Progenitor cell of endocrine pancreas (in vitro differentiated cells): ENCODE results near the gene CD34. TPM values are rescaled to one million over a fixed set of nuclear protein-coding genes. Genes with fewer than 3 reads are reported as not detected.

Source experiments
- DNase-seq: peaks from one replicate; pipeline ENCODE4 v3.0.0; 2021; ENCODE audit warnings: low spot score; ENCODE audit not compliant: unreplicated experiment
- H3K27ac Mint-ChIP-seq: 2 replicates; pipeline ENCODE4 v1.8.0; 2021; ENCODE audit warnings: mild to moderate bottlenecking, moderate library complexity, mixed read lengths
- H3K27me3 Mint-ChIP-seq: 2 replicates; pipeline ENCODE4 v1.8.0; 2021; ENCODE audit warnings: mixed read lengths
- H3K36me3 Mint-ChIP-seq: 2 replicates; pipeline ENCODE4 v1.8.0; 2022; ENCODE audit warnings: mixed read lengths; ENCODE audit not compliant: insufficient read depth
- H3K4me1 Mint-ChIP-seq: 2 replicates; pipeline ENCODE4 v1.8.0; 2021; ENCODE audit warnings: low read depth, mixed read lengths
- H3K4me3 Mint-ChIP-seq: 2 replicates; pipeline ENCODE4 v1.8.0; 2021; ENCODE audit warnings: low read depth, mild to moderate bottlenecking, moderate library complexity, mixed read lengths
- H3K9me3 Mint-ChIP-seq: 2 replicates; pipeline ENCODE4 v1.8.0; 2021; ENCODE audit warnings: low read depth, mixed read lengths
- total RNA-seq: library from RNA; stranded (reverse); gene quantifications from 2 replicates; pipeline ENCODE4 v1.2.1, GENCODE V29; 2021
- TF ChIP-seq, protein P1 (sequence below): fragments of 200-600 bp; sonication (generic); IDR thresholded peaks from one replicate; pipeline ENCODE4 v1.5.0; 2021; ENCODE audit warnings: antibody characterized with exemption, mild to moderate bottlenecking; ENCODE audit not compliant: unreplicated experiment

CD34 gene
- total RNA-seq, 1 donor from 2014 or later: 0.07 TPM

DNA sequence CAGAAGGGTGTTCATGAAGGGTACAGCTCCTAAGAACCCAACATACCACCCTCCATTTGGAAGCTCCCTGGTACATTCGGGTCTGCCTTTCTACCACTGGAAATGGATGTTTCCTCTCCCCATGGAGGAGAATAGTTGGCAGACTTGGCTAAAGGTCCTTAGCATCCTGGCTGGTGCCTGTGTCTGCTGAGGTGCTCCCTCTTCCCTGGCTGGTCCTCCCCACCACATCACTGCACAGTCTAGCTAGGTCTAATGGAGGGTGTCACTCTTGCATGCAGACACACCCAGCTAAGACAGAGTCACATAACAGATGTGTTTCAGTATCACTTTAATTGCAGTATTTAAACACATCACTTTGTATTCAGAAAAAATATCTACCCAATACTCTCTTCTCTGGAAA is 24.7 kb downstream of the CD34 start:
- H3K27me3 Mint-ChIP-seq: peaks cover 30% of the 10 kb centered on the region
- no peak for DNase-seq
- H3K4me3 Mint-ChIP-seq: no peak overlapping the region
- no peaks in the 10 kb centered on the region for H3K9me3 Mint-ChIP-seq
- no peak overlapping the region for H3K27ac Mint-ChIP-seq
- peaks cover 5% of the 10 kb centered on the region for H3K4me1 Mint-ChIP-seq
- H3K36me3 Mint-ChIP-seq: no peaks in the 10 kb centered on the region
- TF ChIP-seq, protein P1, sequence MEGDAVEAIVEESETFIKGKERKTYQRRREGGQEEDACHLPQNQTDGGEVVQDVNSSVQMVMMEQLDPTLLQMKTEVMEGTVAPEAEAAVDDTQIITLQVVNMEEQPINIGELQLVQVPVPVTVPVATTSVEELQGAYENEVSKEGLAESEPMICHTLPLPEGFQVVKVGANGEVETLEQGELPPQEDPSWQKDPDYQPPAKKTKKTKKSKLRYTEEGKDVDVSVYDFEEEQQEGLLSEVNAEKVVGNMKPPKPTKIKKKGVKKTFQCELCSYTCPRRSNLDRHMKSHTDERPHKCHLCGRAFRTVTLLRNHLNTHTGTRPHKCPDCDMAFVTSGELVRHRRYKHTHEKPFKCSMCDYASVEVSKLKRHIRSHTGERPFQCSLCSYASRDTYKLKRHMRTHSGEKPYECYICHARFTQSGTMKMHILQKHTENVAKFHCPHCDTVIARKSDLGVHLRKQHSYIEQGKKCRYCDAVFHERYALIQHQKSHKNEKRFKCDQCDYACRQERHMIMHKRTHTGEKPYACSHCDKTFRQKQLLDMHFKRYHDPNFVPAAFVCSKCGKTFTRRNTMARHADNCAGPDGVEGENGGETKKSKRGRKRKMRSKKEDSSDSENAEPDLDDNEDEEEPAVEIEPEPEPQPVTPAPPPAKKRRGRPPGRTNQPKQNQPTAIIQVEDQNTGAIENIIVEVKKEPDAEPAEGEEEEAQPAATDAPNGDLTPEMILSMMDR: no peak

DNA sequence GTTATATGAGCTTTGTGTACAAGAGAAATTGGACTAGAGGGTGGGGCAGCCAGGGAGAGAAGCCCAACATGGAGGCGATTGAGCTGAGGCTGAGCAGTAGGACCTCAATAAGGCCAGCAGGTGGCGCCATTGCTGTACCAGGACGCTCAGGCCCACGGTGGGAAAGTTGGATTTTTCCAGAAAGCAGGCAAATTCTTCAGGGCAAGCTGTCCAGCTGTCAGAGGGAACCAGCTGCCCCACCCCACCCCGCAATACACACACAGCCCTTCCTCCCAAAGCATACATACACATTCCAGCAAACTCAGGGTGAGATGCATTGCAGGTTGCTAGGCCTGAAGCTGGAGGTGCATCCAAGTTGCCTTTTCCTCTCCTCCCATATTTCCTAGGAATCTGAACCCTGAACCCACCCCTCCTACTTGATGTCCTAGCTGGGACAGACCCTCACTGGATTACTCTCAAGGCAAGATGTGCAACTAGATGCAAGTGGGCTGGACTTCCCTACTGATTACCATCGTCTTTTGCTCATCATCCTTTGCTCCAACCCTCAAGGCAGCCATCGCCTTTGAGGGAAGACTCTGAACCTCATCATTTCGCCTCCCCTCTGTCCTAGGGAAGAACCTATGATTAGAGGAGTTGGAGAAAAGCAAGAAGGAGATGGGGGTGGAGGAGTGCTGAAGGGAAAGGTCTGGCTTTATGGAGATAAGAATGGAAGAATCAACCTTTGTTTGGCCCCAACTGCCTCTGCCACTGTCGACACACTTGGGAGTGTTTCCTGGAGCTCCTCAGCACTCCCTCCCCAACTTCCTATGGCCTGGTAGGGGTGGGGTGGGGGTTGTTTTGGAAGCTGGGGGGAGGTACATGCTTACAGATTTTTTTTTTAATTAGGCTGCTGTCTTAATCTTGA is 25.5 kb downstream of the CD34 start:
- Mint-ChIP-seq H3K4me3 (no peak overlapping the region), H3K36me3 (no peaks in the 10 kb centered on the region), H3K27ac (peak overlapping the region; percentile 1), H3K4me1 (peaks cover 5% of the 10 kb centered on the region), H3K9me3 (no peaks in the 10 kb centered on the region), H3K27me3 (peaks cover 31% of the 10 kb centered on the region)
- DNase-seq: peak; percentile 57
- TF ChIP-seq, protein P1: peak; percentile 93

DNA sequence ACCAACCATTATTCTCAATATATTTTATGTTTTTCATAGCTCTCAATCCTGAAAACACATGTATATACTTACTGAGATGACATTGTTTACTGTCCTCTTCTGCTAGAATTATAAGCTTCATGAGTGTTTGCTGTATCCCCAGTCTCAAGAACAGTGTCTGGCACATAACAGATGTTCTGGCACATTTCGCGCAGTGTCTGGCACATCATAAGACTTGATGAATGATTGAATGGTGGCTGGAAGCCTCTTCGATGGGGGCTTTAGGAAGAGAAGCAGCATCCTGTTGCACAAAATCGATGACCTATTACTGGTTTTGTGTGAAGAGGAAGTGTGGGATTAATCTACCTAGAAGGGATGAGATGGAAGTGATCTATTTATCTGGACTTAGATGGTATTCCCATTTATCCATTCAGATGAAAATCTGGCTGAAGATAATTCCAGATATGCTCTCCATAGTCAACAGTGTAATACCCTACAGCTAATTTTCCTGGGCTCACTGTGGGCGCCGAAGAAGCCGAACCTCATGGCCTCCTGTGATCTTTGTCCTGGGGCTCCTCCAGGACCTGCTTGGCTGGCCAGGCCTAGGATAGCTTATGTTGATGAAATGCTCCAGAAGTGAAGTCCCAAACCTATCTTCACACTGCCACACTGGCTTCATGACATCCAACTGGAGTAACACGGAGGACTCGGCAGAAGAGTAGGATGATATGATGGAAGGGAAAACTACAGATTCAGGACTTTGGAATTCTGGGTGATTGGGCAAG is 26.5 kb downstream of the CD34 start:
- H3K27ac Mint-ChIP-seq: no peak overlapping the region
- H3K9me3 Mint-ChIP-seq: no peaks in the 10 kb centered on the region
- peaks cover 5% of the 10 kb centered on the region for H3K4me1 Mint-ChIP-seq
- H3K36me3 Mint-ChIP-seq: no peaks in the 10 kb centered on the region
- TF ChIP-seq, protein P1: no peak
- no peak for DNase-seq
- H3K27me3 Mint-ChIP-seq: peaks cover 35% of the 10 kb centered on the region
- no peak overlapping the region for H3K4me3 Mint-ChIP-seq

DNA sequence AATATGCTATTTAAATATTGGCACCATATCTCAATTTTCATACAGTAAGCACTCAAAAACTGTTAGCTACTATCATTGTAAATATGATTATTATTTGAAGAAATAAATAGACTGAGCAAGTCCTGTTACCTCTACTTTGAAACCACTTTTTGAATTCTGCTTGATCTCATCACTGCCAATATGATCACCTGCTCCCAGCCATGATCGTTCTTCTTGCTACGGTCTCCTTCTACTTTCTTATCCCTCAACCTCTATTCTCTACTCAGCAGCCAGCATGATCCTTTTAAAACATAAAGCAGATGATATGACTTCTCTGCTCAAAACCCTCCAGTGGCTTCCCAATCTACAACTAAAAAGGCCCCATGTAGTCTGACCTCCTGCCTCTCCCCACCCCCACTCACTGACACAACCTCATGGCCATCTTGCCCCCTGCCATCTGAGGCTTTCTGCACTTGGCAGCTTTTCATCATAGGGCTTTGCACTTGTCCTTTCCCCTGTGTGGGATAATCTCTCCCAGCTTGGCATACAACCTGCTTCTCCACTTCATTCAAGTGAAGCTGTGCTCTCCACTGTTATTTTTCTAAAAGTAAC is 27.2 kb downstream of the CD34 start:
- TF ChIP-seq, protein P1: no peak
- H3K27ac Mint-ChIP-seq: no peak overlapping the region
- no peaks in the 10 kb centered on the region for H3K36me3 Mint-ChIP-seq
- no peak for DNase-seq
- no peaks in the 10 kb centered on the region for H3K9me3 Mint-ChIP-seq
- H3K27me3 Mint-ChIP-seq: peaks cover 36% of the 10 kb centered on the region
- peaks cover 5% of the 10 kb centered on the region for H3K4me1 Mint-ChIP-seq
- H3K4me3 Mint-ChIP-seq: no peak overlapping the region

DNA sequence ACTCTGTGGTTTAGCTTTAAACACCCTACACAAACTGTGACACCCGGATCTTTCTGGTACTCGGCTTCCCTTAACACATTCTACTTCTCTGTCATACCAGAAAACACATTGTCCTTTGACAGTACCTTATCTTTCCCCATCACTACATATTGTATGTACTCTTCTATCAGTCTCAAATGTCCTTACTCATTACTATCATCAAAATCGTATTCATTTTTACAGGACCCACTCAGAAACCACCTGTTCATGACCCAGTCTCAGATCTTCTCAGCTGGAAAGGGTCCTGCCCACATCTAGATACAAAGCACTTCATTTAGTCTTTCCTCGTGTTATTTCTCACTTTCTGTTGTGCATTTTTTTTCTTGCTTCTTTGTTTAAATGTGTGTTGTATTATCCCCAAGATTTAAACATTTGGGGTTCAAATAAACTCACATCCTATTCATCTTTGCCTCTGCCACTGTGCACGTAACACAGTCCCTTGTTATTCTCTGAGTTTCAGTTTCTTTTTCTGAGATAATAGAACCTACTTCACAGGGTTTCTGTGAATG is 27.7 kb downstream of the CD34 start:
- no peak for DNase-seq
- Mint-ChIP-seq H3K27ac (no peak overlapping the region), H3K27me3 (peaks cover 31% of the 10 kb centered on the region), H3K4me3 (no peak overlapping the region), H3K9me3 (no peaks in the 10 kb centered on the region), H3K36me3 (no peaks in the 10 kb centered on the region), H3K4me1 (peaks cover 5% of the 10 kb centered on the region)
- TF ChIP-seq, protein P1: no peak
